Measurements from ENCODE around the gene WDFY3.

WDFY3 gene

GRCh38 chr4:84790769-84791565 is 175.5 kb downstream of the WDFY3 start:
- TF ChIP-seq CTCF (IDR thresholded peaks at IDR 0.05) = no peak
- no peaks in the 10 kb centered on the region for H3K36me3 ChIP-seq (ENCODE audit: control insufficient read depth, insufficient read depth, low read length)
- H3K9ac ChIP-seq = no peak overlapping the region
- no peak overlapping the region for H3K4me3 ChIP-seq (ENCODE audit: low read depth, low read length)
- H3K4me2 ChIP-seq (ENCODE audit: low read length) = no peak overlapping the region
- H3K4me1 ChIP-seq = no peaks in the 10 kb centered on the region
- no peak overlapping the region for H2AFZ ChIP-seq
- H3K9me3 ChIP-seq (ENCODE audit: control insufficient read depth, low read length) = no peaks in the 10 kb centered on the region
- H3K27me3 ChIP-seq (ENCODE audit: control insufficient read depth, insufficient read depth, low read length) = no peaks in the 10 kb centered on the region
- peaks cover 2% of the 10 kb centered on the region for H3K79me2 ChIP-seq
- H3K27ac ChIP-seq = no peak overlapping the region

GRCh38 chr4:84786478-84786877 is 180.0 kb downstream of the WDFY3 start:
- H3K4me1 ChIP-seq = no peaks in the 10 kb centered on the region
- no peaks in the 10 kb centered on the region for H3K79me2 ChIP-seq
- no peaks in the 10 kb centered on the region for H3K9me3 ChIP-seq (ENCODE audit: control insufficient read depth, low read length)
- no peak overlapping the region for H2AFZ ChIP-seq
- no peak for TF ChIP-seq CTCF (IDR thresholded peaks at IDR 0.05)
- H3K4me2 ChIP-seq (ENCODE audit: low read length) = no peak overlapping the region
- H3K36me3 ChIP-seq (ENCODE audit: control insufficient read depth, insufficient read depth, low read length) = no peaks in the 10 kb centered on the region
- H3K27ac ChIP-seq = no peak overlapping the region
- H3K9ac ChIP-seq = no peak overlapping the region
- no peak overlapping the region for H3K4me3 ChIP-seq (ENCODE audit: low read depth, low read length)
- H3K27me3 ChIP-seq (ENCODE audit: control insufficient read depth, insufficient read depth, low read length) = no peaks in the 10 kb centered on the region

- Histone ChIP-seq H3K4me1 (no peaks in the 10 kb centered on the region), H3K9me3 (ENCODE audit: control insufficient read depth, low read length) (no peaks in the 10 kb centered on the region), H3K79me2 (no peaks in the 10 kb centered on the region), H3K36me3 (ENCODE audit: control insufficient read depth, insufficient read depth, low read length) (no peaks in the 10 kb centered on the region), H3K4me3 (ENCODE audit: low read depth, low read length) (no peak overlapping the region), H3K9ac (no peak overlapping the region), H2AFZ (no peak overlapping the region), H3K27me3 (ENCODE audit: control insufficient read depth, insufficient read depth, low read length) (no peaks in the 10 kb centered on the region), H3K4me2 (ENCODE audit: low read length) (no peak overlapping the region), H3K27ac (no peak overlapping the region)
- no peak for TF ChIP-seq CTCF (IDR thresholded peaks at IDR 0.05)
Measured at GRCh38 chr4:84782517-84782916, 184.0 kb downstream of the WDFY3 start.

- no peaks in the 10 kb centered on the region for H3K36me3 ChIP-seq (ENCODE audit: control insufficient read depth, insufficient read depth, low read length)
- no peaks in the 10 kb centered on the region for H3K9me3 ChIP-seq (ENCODE audit: control insufficient read depth, low read length)
- H3K4me1 ChIP-seq = no peaks in the 10 kb centered on the region
- H2AFZ ChIP-seq = no peak overlapping the region
- H3K4me2 ChIP-seq (ENCODE audit: low read length) = no peak overlapping the region
- no peaks in the 10 kb centered on the region for H3K79me2 ChIP-seq
- no peak overlapping the region for H3K27ac ChIP-seq
- no peak for TF ChIP-seq CTCF (IDR thresholded peaks at IDR 0.05)
- no peak overlapping the region for H3K4me3 ChIP-seq (ENCODE audit: low read depth, low read length)
- no peak overlapping the region for H3K9ac ChIP-seq
- H3K27me3 ChIP-seq (ENCODE audit: control insufficient read depth, insufficient read depth, low read length) = no peaks in the 10 kb centered on the region
Measured at GRCh38 chr4:84780719-84781118, 185.8 kb downstream of the WDFY3 start.

GRCh38 chr4:84778041-84778440 is 188.4 kb downstream of the WDFY3 start:
- TF ChIP-seq CTCF (IDR thresholded peaks at IDR 0.05) = no peak
- Histone ChIP-seq H3K27ac (no peak overlapping the region), H3K36me3 (ENCODE audit: control insufficient read depth, insufficient read depth, low read length) (no peaks in the 10 kb centered on the region)

More at GRCh38 chr4:84778041-84778440, 188.4 kb downstream of the WDFY3 start:
- no peaks in the 10 kb centered on the region for H3K27me3 ChIP-seq (ENCODE audit: control insufficient read depth, insufficient read depth, low read length)
- no peaks in the 10 kb centered on the region for H3K4me1 ChIP-seq
- no peak overlapping the region for H3K4me2 ChIP-seq (ENCODE audit: low read length)
- no peak overlapping the region for H2AFZ ChIP-seq
- H3K9ac ChIP-seq = no peak overlapping the region
- no peaks in the 10 kb centered on the region for H3K79me2 ChIP-seq
- H3K4me3 ChIP-seq (ENCODE audit: low read depth, low read length) = no peak overlapping the region
- H3K9me3 ChIP-seq (ENCODE audit: control insufficient read depth, low read length) = no peaks in the 10 kb centered on the region
